ENCODE data around the gene ANGPTL7.

DNA sequence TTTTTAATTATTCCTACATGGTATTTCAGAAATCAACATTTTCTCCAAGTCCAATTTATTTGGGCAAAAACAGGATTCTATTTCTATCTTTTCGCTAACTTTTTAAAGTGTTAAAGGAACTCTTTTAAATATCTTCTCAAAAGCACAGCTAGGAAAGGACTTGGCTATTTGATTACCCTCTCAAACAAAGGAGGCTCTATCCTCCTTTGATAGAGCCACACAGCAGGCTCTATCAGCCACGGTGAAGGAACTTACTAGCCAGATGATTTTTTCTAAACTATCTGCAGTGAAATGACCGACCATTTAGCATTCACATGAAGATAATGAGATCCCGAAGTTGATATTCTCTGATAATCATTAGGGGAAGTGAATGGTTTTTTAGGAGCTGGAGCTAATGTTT lies 9.1 kb downstream of the ANGPTL7 start:
- TF ChIP-seq YY1 (IDR thresholded peaks at IDR 0.05; ENCODE audit: extremely low read depth, insufficient replicate concordance, low read depth, low read length) (no peak), FOSL1 (IDR thresholded peaks at IDR 0.05; ENCODE audit: low read depth) (no peak), SP1 (IDR thresholded peaks at IDR 0.05; ENCODE audit: low read depth) (no peak), RAD21 (IDR thresholded peaks at IDR 0.05; ENCODE audit: low read depth) (no peak), POLR2A (IDR thresholded peaks at IDR 0.05; ENCODE audit: borderline replicate concordance, extremely low read depth, insufficient read depth, insufficient read length) (no peak), EZH2phosphoT487 (IDR thresholded peaks at IDR 0.05; ENCODE audit: borderline replicate concordance) (no peak), EZH2 (IDR thresholded peaks at IDR 0.05) (no peak), SIN3A (IDR thresholded peaks at IDR 0.05; ENCODE audit: low read depth) (no peak), POLR2AphosphoS5 (IDR thresholded peaks at IDR 0.05; ENCODE audit: low read depth, low read length) (no peak), ELF1 (IDR thresholded peaks at IDR 0.05; ENCODE audit: borderline replicate concordance, low read depth) (no peak), CEBPB (IDR thresholded peaks at IDR 0.05; ENCODE audit: low read depth) (no peak)
- TF ChIP-seq, protein P1, sequence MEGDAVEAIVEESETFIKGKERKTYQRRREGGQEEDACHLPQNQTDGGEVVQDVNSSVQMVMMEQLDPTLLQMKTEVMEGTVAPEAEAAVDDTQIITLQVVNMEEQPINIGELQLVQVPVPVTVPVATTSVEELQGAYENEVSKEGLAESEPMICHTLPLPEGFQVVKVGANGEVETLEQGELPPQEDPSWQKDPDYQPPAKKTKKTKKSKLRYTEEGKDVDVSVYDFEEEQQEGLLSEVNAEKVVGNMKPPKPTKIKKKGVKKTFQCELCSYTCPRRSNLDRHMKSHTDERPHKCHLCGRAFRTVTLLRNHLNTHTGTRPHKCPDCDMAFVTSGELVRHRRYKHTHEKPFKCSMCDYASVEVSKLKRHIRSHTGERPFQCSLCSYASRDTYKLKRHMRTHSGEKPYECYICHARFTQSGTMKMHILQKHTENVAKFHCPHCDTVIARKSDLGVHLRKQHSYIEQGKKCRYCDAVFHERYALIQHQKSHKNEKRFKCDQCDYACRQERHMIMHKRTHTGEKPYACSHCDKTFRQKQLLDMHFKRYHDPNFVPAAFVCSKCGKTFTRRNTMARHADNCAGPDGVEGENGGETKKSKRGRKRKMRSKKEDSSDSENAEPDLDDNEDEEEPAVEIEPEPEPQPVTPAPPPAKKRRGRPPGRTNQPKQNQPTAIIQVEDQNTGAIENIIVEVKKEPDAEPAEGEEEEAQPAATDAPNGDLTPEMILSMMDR (IDR thresholded peaks at IDR 0.05 in 2 of 3, conservative IDR thresholded peaks at IDR 0.05 in 1 of 3; ENCODE audit: borderline replicate concordance in 1 of 3, insufficient read depth in 1 of 3, low read depth in 2 of 3, low read length in 2 of 3) = no peak
- TF ChIP-seq, protein P2, sequence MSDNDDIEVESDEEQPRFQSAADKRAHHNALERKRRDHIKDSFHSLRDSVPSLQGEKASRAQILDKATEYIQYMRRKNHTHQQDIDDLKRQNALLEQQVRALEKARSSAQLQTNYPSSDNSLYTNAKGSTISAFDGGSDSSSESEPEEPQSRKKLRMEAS (IDR thresholded peaks at IDR 0.05) = no peak
